ENCODE results near the gene TMEM131L. TPM values are rescaled to one million over a fixed set of nuclear protein-coding genes. Genes with fewer than 3 reads are reported as not detected.
A peak's percentile ranks its signal among the peaks of the same experiment; 100 is the strongest.

Gene TMEM131L
- polyA plus RNA-seq, 4 donors, result 0.22 to 9.1 (median 1.9) TPM

- Histone ChIP-seq H3K4me1 (ENCODE audit: control insufficient read depth in 3 of 3, insufficient read depth in 2 of 3, low read depth in 1 of 3, low read length in 2 of 3) (peaks cover 0 to 3% (median 0%) of the 10 kb centered on the region in 3 donors), H3K27me3 (ENCODE audit: control insufficient read depth in 3 of 3, insufficient read depth in 3 of 3, low read length in 3 of 3) (no peaks in the 10 kb centered on the region), H3K9me3 (ENCODE audit: control insufficient read depth in 2 of 2, insufficient read depth in 1 of 2, low read depth in 1 of 2, low read length in 1 of 2) (no peaks in the 10 kb centered on the region), H3K36me3 (ENCODE audit: control insufficient read depth in 3 of 3, insufficient read depth in 2 of 3, low read depth in 1 of 3, low read length in 3 of 3) (peaks cover 0 to 5% (median 0%) of the 10 kb centered on the region in 3 donors), H3K4me3 (ENCODE audit: low read depth in 1 of 3, low read length in 3 of 3) (no peak overlapping the region), H3K27ac (ENCODE audit: low read depth in 1 of 3, low read length in 2 of 3) (no peak overlapping the region)
- DNase-seq (peak; percentile 69 to 73), FAIRE-seq (no peak)
- WGBS, 3 donors, result 35 to 71% (median 62%) methylated on average over 4 of the region's 4 CpGs
Measured at GRCh38 chr4:153573881-153574802, 108.0 kb downstream of the TMEM131L start.

DNA sequence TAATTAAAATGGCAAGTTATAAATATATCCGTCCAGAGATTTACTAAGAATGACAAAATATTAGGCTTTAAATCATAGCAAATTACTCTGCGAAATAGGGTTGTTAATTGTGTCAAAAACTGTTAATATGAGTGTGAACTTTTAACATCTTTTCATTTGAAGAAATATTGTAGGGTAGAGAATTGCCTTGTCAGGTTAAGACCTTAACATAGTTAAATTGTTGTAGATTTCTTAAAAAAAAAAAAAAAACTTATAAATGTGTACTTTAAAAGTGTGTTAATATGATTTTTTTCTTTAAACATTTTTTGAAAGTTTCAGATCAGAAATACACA, 110.2 kb downstream of the TMEM131L start:
- Histone ChIP-seq H3K4me3 (ENCODE audit: low read depth in 1 of 3, low read length in 3 of 3) (no peak overlapping the region), H3K27ac (ENCODE audit: low read depth in 1 of 3, low read length in 2 of 3) (no peak overlapping the region), H3K4me1 (ENCODE audit: control insufficient read depth in 3 of 3, insufficient read depth in 2 of 3, low read depth in 1 of 3, low read length in 2 of 3) (peaks cover 0 to 3% (median 0%) of the 10 kb centered on the region in 3 donors), H3K27me3 (ENCODE audit: control insufficient read depth in 3 of 3, insufficient read depth in 3 of 3, low read length in 3 of 3) (no peaks in the 10 kb centered on the region), H3K36me3 (ENCODE audit: control insufficient read depth in 3 of 3, insufficient read depth in 2 of 3, low read depth in 1 of 3, low read length in 3 of 3) (peaks cover 0 to 2% (median 0%) of the 10 kb centered on the region in 3 donors), H3K9me3 (ENCODE audit: control insufficient read depth in 2 of 2, insufficient read depth in 1 of 2, low read depth in 1 of 2, low read length in 1 of 2) (no peaks in the 10 kb centered on the region)
- FAIRE-seq (peak; percentile 53), DNase-seq (no peak)
- 27 to 45% (median 37%) methylated on average over 2 of the region's 2 CpGs for WGBS, 3 donors

- Histone ChIP-seq H3K36me3 (ENCODE audit: control insufficient read depth in 3 of 3, insufficient read depth in 2 of 3, low read depth in 1 of 3, low read length in 3 of 3) (peaks cover 0 to 2% (median 0%) of the 10 kb centered on the region in 3 donors), H3K9me3 (ENCODE audit: control insufficient read depth in 2 of 2, insufficient read depth in 1 of 2, low read depth in 1 of 2, low read length in 1 of 2) (no peaks in the 10 kb centered on the region), H3K27me3 (ENCODE audit: control insufficient read depth in 3 of 3, insufficient read depth in 3 of 3, low read length in 3 of 3) (no peaks in the 10 kb centered on the region), H3K27ac (ENCODE audit: low read depth in 1 of 3, low read length in 2 of 3) (no peak overlapping the region), H3K4me3 (ENCODE audit: low read depth in 1 of 3, low read length in 3 of 3) (no peak overlapping the region), H3K4me1 (ENCODE audit: control insufficient read depth in 3 of 3, insufficient read depth in 2 of 3, low read depth in 1 of 3, low read length in 2 of 3) (peaks cover 0 to 3% (median 0%) of the 10 kb centered on the region in 3 donors)
- FAIRE-seq (no peak), DNase-seq (peak in 1 of 2 donors; percentile 38)
- 22 to 61% (median 29%) methylated on average over 5 of the region's 5 CpGs for WGBS, 3 donors
Measured at GRCh38 chr4:153577053-153577452, 110.9 kb downstream of the TMEM131L start.

DNA sequence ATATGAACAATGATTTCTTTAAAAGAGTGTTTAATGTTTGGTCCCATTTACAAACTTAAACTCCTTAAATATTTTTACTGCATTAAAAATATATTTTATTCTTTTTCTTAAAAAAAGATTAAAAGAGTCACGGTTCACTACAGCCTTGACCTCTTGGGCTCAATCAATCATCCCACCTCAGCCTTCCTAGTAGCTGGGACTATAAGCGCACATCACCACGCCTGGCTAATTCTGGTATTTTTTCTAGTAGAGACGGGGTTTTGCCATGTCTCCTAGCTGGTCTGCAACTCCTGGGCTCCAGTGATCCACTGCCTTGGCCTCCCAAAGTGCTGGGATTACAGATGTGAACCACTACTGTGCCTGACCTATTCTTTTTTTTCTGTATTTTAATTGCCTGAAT, 113.2 kb downstream of the TMEM131L start:
- DNase-seq (no peak), FAIRE-seq (no peak)
- Histone ChIP-seq H3K4me1 (ENCODE audit: control insufficient read depth in 3 of 3, insufficient read depth in 2 of 3, low read depth in 1 of 3, low read length in 2 of 3) (no peaks in the 10 kb centered on the region), H3K27me3 (ENCODE audit: control insufficient read depth in 3 of 3, insufficient read depth in 3 of 3, low read length in 3 of 3) (no peaks in the 10 kb centered on the region), H3K4me3 (ENCODE audit: low read depth in 1 of 3, low read length in 3 of 3) (no peak overlapping the region), H3K27ac (ENCODE audit: low read depth in 1 of 3, low read length in 2 of 3) (no peak overlapping the region), H3K9me3 (ENCODE audit: control insufficient read depth in 2 of 2, insufficient read depth in 1 of 2, low read depth in 1 of 2, low read length in 1 of 2) (no peaks in the 10 kb centered on the region), H3K36me3 (ENCODE audit: control insufficient read depth in 3 of 3, insufficient read depth in 2 of 3, low read depth in 1 of 3, low read length in 3 of 3) (peaks cover 0 to 7% (median 0%) of the 10 kb centered on the region in 3 donors)
- WGBS, 3 donors, result 86 to 90% (median 88%) methylated on average over 4 of the region's 4 CpGs

DNA sequence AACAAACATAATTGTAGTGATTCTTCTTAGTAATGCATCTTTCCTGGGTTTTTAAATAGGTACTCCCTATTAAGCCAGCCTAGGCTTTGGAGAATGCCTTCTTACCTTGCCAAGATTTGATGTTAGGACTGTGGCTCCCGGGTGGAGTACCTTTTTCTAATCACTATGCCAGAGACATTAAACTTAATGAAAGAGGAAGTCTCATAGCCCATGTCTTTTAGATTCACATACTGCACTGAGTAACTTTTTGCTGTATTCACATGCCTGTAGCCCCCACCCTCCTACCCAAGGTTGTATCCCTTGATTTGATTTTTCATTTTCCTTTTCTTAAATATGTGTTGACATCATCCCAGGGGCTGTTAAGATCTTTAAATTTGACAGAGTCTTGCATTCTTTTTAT, 113.7 kb downstream of the TMEM131L start:
- FAIRE-seq, result no peak
- WGBS, 3 donors, result 43 to 55% (median 52%) methylated on average over 1 of the region's 1 CpG

GRCh38 chr4:153582954-153583702, 117.0 kb downstream of the TMEM131L start:
- no peak for DNase-seq
- H3K27me3 ChIP-seq (ENCODE audit: control insufficient read depth in 3 of 3, insufficient read depth in 3 of 3, low read length in 3 of 3), result no peaks in the 10 kb centered on the region
- 81 to 92% (median 84%) methylated on average over 2 of the region's 2 CpGs for WGBS, 3 donors
- no peak for FAIRE-seq
- no peak overlapping the region for H3K4me3 ChIP-seq (ENCODE audit: low read depth in 1 of 3, low read length in 3 of 3)
- H3K4me1 ChIP-seq (ENCODE audit: control insufficient read depth in 3 of 3, insufficient read depth in 2 of 3, low read depth in 1 of 3, low read length in 2 of 3), result no peaks in the 10 kb centered on the region
- peaks cover 0 to 11% (median 0%) of the 10 kb centered on the region in 3 donors for H3K36me3 ChIP-seq (ENCODE audit: control insufficient read depth in 3 of 3, insufficient read depth in 2 of 3, low read depth in 1 of 3, low read length in 3 of 3)
- no peaks in the 10 kb centered on the region for H3K9me3 ChIP-seq (ENCODE audit: control insufficient read depth in 2 of 2, insufficient read depth in 1 of 2, low read depth in 1 of 2, low read length in 1 of 2)
- no peak overlapping the region for H3K27ac ChIP-seq (ENCODE audit: low read depth in 1 of 3, low read length in 2 of 3)

More for the DNA sequence above, 113.7 kb downstream of the TMEM131L start:
- Histone ChIP-seq H3K36me3 (ENCODE audit: control insufficient read depth in 3 of 3, insufficient read depth in 2 of 3, low read depth in 1 of 3, low read length in 3 of 3) (peaks cover 0 to 7% (median 0%) of the 10 kb centered on the region in 3 donors), H3K4me3 (ENCODE audit: low read depth in 1 of 3, low read length in 3 of 3) (no peak overlapping the region), H3K27ac (ENCODE audit: low read depth in 1 of 3, low read length in 2 of 3) (no peak overlapping the region), H3K27me3 (ENCODE audit: control insufficient read depth in 3 of 3, insufficient read depth in 3 of 3, low read length in 3 of 3) (no peaks in the 10 kb centered on the region), H3K4me1 (ENCODE audit: control insufficient read depth in 3 of 3, insufficient read depth in 2 of 3, low read depth in 1 of 3, low read length in 2 of 3) (no peaks in the 10 kb centered on the region), H3K9me3 (ENCODE audit: control insufficient read depth in 2 of 2, insufficient read depth in 1 of 2, low read depth in 1 of 2, low read length in 1 of 2) (no peaks in the 10 kb centered on the region)
- no peak for DNase-seq

DNA sequence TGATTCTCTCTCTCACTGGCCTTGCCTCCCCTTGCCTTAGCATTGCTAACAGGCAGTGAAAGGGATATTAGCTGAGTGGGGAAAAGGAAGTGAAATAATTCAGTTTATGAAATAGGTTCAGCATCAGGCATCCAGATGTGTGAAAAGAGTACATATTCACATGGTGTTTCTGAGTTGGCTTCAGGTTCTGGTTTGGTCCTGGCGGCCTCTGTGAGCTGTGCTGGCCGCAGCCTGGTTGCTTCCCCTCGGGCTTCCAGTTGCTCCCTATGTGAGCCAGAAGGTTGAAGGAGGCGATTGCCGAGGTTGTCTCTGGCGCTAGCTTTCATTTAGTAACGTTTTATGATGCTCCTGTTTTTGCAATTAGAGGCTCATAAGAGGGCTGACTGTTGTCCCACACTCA, 118.9 kb downstream of the TMEM131L start:
- DNase-seq (no peak), FAIRE-seq (no peak)
- H3K36me3 ChIP-seq (ENCODE audit: control insufficient read depth in 3 of 3, insufficient read depth in 2 of 3, low read depth in 1 of 3, low read length in 3 of 3), result peaks cover 0 to 9% (median 0%) of the 10 kb centered on the region in 3 donors
- H3K27ac ChIP-seq (ENCODE audit: low read depth in 1 of 3, low read length in 2 of 3), result no peak overlapping the region
- no peaks in the 10 kb centered on the region for H3K9me3 ChIP-seq (ENCODE audit: control insufficient read depth in 2 of 2, insufficient read depth in 1 of 2, low read depth in 1 of 2, low read length in 1 of 2)
- 89 to 94% (median 90%) methylated on average over 7 of the region's 7 CpGs for WGBS, 3 donors
- H3K27me3 ChIP-seq (ENCODE audit: control insufficient read depth in 3 of 3, insufficient read depth in 3 of 3, low read length in 3 of 3), result no peaks in the 10 kb centered on the region
- no peaks in the 10 kb centered on the region for H3K4me1 ChIP-seq (ENCODE audit: control insufficient read depth in 3 of 3, insufficient read depth in 2 of 3, low read depth in 1 of 3, low read length in 2 of 3)
- no peak overlapping the region for H3K4me3 ChIP-seq (ENCODE audit: low read depth in 1 of 3, low read length in 3 of 3)

GRCh38 chr4:153589703-153590595, 123.8 kb downstream of the TMEM131L start:
- no peak for FAIRE-seq

More at GRCh38 chr4:153589703-153590595, 123.8 kb downstream of the TMEM131L start:
- Histone ChIP-seq H3K27ac (ENCODE audit: low read depth in 1 of 3, low read length in 2 of 3) (no peak overlapping the region), H3K27me3 (ENCODE audit: control insufficient read depth in 3 of 3, insufficient read depth in 3 of 3, low read length in 3 of 3) (no peaks in the 10 kb centered on the region), H3K9me3 (ENCODE audit: control insufficient read depth in 2 of 2, insufficient read depth in 1 of 2, low read depth in 1 of 2, low read length in 1 of 2) (no peaks in the 10 kb centered on the region), H3K36me3 (ENCODE audit: control insufficient read depth in 3 of 3, insufficient read depth in 2 of 3, low read depth in 1 of 3, low read length in 3 of 3) (peaks cover 0 to 10% (median 2%) of the 10 kb centered on the region in 3 donors), H3K4me3 (ENCODE audit: low read depth in 1 of 3, low read length in 3 of 3) (no peak overlapping the region), H3K4me1 (ENCODE audit: control insufficient read depth in 3 of 3, insufficient read depth in 2 of 3, low read depth in 1 of 3, low read length in 2 of 3) (no peaks in the 10 kb centered on the region)
- WGBS, 3 donors, result 69 to 84% (median 81%) methylated on average over 7 of the region's 7 CpGs
- DNase-seq, result no peak

Measured in small intestine (tissue), 7 donors.